Prostate gland (tissue), 2 donors: ENCODE data around the gene EGLN2. TPM values are rescaled to one million over a fixed set of nuclear protein-coding genes. Genes with fewer than 3 reads are reported as not detected.
"Not testable (repeated sequence)": the region's sequence is repeated elsewhere in the genome, so short reads cannot be mapped to it uniquely, and the experiment has no call there.

Experiments used
- DNase-seq: peaks from one replicate; pipeline ENCODE4 v3.0.0-alpha.2; 2019; ENCODE audit warnings: low spot score
- H3K27ac ChIP-seq, 2 donors: fragments of 200-600 bp; sonication (generic); 2 replicates each; pipeline ENCODE4 v1.5.1; 2017 to 2019
- H3K27me3 ChIP-seq: fragments of 200-600 bp; sonication (generic); replicated peaks from 2 replicates; pipeline ENCODE4 v1.5.1; 2019; ENCODE audit not compliant: insufficient read depth
- H3K36me3 ChIP-seq, 2 donors: fragments of 200-600 bp; sonication (generic); 1 replicate in 1 of 2; 2 replicates in 1 of 2; pipeline versions ENCODE4 v1.5.1 to v1.8.1; 2017 to 2019
- H3K4me1 ChIP-seq: fragments of 200-600 bp; sonication (generic); replicated peaks from 2 replicates; pipeline ENCODE4 v1.5.1; 2019
- H3K4me3 ChIP-seq, 2 donors: fragments of 200-600 bp; sonication (generic); 2 replicates each; pipeline ENCODE4 v1.5.1; 2017 to 2019
- H3K9me3 ChIP-seq: fragments of 200-600 bp; sonication (generic); 2 replicates; pipeline ENCODE4 v1.5.1; 2017
- CTCF ChIP-seq, 4 experiments: fragments of 200-600 bp in 2 of 4; fragments of 450-650 bp in 2 of 4; sonication (generic) in 2 of 4; IDR thresholded peaks; 1 replicate in 3 of 4; 2 replicates in 1 of 4; pipeline ENCODE4 v1.5.1; 2016 to 2019; ENCODE audit warnings: antibody characterized with exemption in 4 of 4, mild to moderate bottlenecking in 2 of 4, moderate library complexity in 2 of 4
- POLR2A ChIP-seq: fragments of 450-650 bp; IDR thresholded peaks from one replicate; pipeline ENCODE4 v1.6.1; 2016; ENCODE audit warnings: antibody characterized with exemption, mild to moderate bottlenecking
- POLR2AphosphoS5 ChIP-seq: sonication (generic); formaldehyde crosslinking; IDR thresholded peaks from one replicate; pipeline ENCODE4 v1.6.1; 2017; ENCODE audit warnings: antibody characterized with exemption
- WGBS: methylation state at CpG from one replicate; pipeline ENCODE4 v1.1.5; 2018; 5-methylcytosine and 5-hydroxymethylcytosine counted together
- intact Hi-C: fragments of 100-400 bp; cut with DNase I; formaldehyde crosslinking; loops from one replicate; pipeline ENCODE4 v1.14.2; 2022
- total RNA-seq, 2 donors: library from RNA; depleted of rRNA; stranded (reverse); fragments of >200 nt; gene quantifications; one replicate each; pipeline ENCODE4 v1.1.0, GENCODE V29; 2016

The EGLN2 gene
- total RNA-seq, 2 donors from 2014 or later, result 62.6 to 213 TPM

GRCh38 chr19:40822161-40822560 lies 23.2 kb downstream of the EGLN2 start:
- H3K4me1 ChIP-seq, result peaks cover 3% of the 10 kb centered on the region
- peak overlapping the region; percentile 50 to 74 for H3K27ac ChIP-seq
- no peaks in the 10 kb centered on the region for H3K27me3 ChIP-seq
- H3K9me3 ChIP-seq, result no peaks in the 10 kb centered on the region
- TF ChIP-seq CTCF (IDR thresholded peaks at IDR 0.05) (no peak), POLR2A (no peak), POLR2AphosphoS5 (no peak)
- no peak overlapping the region for H3K4me3 ChIP-seq
- no peaks in the 10 kb centered on the region for H3K36me3 ChIP-seq
- WGBS, result 91% methylated on average over 22 of the region's 22 CpGs
- no peak for DNase-seq
- intact Hi-C loops, result loop anchor here (5.0 kb wide), 1 partner anchor 160 kb away; no protein-coding TSS in a partner anchor

- H3K27ac ChIP-seq, result peak overlapping the region; percentile 50 to 74
- intact Hi-C loops, result loop anchor here (5.0 kb wide), 1 partner anchor 161 kb away; no protein-coding TSS in a partner anchor
- peak; percentile 79 for TF ChIP-seq POLR2AphosphoS5
- H3K4me1 ChIP-seq, H3K9me3 ChIP-seq, DNase-seq, H3K27me3 ChIP-seq, H3K36me3 ChIP-seq, H3K4me3 ChIP-seq: not testable (repeated sequence)
- WGBS, result 49% methylated on average over 9 of the region's 9 CpGs
Measured at GRCh38 chr19:40822704-40823553, 23.9 kb downstream of the EGLN2 start.

GRCh38 chr19:40824916-40825315 lies 25.9 kb downstream of the EGLN2 start:
- H3K4me3 ChIP-seq, H3K27ac ChIP-seq, H3K36me3 ChIP-seq, H3K9me3 ChIP-seq, DNase-seq, H3K4me1 ChIP-seq, H3K27me3 ChIP-seq: not testable (repeated sequence)
- intact Hi-C loops, result loop anchor here (5.0 kb wide), 1 partner anchor 163 kb away; no protein-coding TSS in a partner anchor
- 90% methylated on average over 16 of the region's 16 CpGs for WGBS

GRCh38 chr19:40825460-40826095 lies 26.6 kb downstream of the EGLN2 start:
- H3K9me3 ChIP-seq, H3K4me3 ChIP-seq, H3K27ac ChIP-seq, H3K27me3 ChIP-seq, intact Hi-C loops, H3K36me3 ChIP-seq, DNase-seq, H3K4me1 ChIP-seq: not testable (repeated sequence)
- 97% methylated on average over 4 of the region's 6 CpGs for WGBS

- H3K4me3 ChIP-seq, H3K36me3 ChIP-seq, H3K9me3 ChIP-seq, H3K4me1 ChIP-seq, intact Hi-C loops, DNase-seq, H3K27ac ChIP-seq, H3K27me3 ChIP-seq: not testable (repeated sequence)
- WGBS, result 82% methylated on average over 8 of the region's 14 CpGs
Measured at GRCh38 chr19:40826312-40826698, 27.3 kb downstream of the EGLN2 start.

GRCh38 chr19:40826699-40827385 lies 27.9 kb downstream of the EGLN2 start:
- H3K4me1 ChIP-seq, H3K27me3 ChIP-seq, H3K36me3 ChIP-seq, DNase-seq, H3K27ac ChIP-seq, H3K4me3 ChIP-seq, intact Hi-C loops, H3K9me3 ChIP-seq: not testable (repeated sequence)
- 90% methylated on average over 29 of the region's 29 CpGs for WGBS
